ENCODE data around the gene KCNJ14. TPM values are rescaled to one million over a fixed set of nuclear protein-coding genes. Genes with fewer than 3 reads are reported as not detected.

Gene KCNJ14
- total and polyA plus RNA-seq, 2 of the 8 experiments (the other 6 are each of a cell fraction or from before 2014, with no cell fraction given), result 0.45 to 0.89 TPM

DNA sequence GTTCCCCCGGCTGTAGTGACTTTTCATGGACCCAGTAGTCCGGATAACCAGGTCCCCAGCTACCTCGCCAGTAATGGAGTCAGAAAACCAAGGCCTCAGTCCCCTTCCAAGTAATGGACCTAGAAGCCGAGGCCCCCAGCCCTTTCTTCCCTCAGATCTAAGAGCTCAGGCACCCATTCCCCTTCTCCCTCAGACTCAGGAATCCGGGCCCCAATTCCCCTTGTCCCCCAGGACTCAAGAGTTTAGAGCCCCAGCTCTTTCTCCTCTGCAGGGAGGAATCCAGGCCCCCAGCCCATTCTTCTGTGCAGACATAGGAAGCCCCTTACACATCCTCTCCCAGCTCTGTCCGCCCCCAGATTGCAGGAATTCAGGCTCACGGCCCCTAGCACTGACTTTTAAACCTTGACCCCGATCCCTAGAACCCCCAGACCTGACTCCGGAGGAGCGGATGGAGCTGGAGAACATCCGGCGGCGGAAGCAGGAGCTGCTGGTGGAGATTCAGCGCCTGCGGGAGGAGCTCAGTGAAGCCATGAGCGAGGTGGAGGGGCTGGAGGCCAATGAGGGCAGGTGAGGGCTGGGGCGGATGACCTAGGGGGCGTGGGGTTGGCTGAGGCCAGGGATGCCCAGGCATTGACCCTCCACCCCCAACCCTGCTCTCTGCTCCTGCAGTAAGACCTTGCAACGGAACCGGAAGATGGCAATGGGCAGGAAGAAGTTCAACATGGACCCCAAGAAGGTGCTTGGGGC, 14.7 kb downstream of the KCNJ14 start (continued):
- TF ChIP-seq SAP30 (IDR thresholded peaks at IDR 0.05; ENCODE audit: insufficient read depth, insufficient replicate concordance, low read length) (no peak), TCF12 (IDR thresholded peaks at IDR 0.05; ENCODE audit: low read depth, low read length) (no peak), KDM4A (IDR thresholded peaks at IDR 0.05; ENCODE audit: low read depth, low read length, severe bottlenecking) (no peak), FOSL1 (IDR thresholded peaks at IDR 0.05; ENCODE audit: insufficient read depth, low read depth, low read length) (no peak), KDM1A (IDR thresholded peaks at IDR 0.05; ENCODE audit: borderline replicate concordance, low read length) (no peak), CBX5 (IDR thresholded peaks at IDR 0.05; ENCODE audit: low read depth, low read length) (no peak), SIX5 (IDR thresholded peaks at IDR 0.05; ENCODE audit: low read depth, low read length) (no peak), EZH2 (IDR thresholded peaks at IDR 0.05; ENCODE audit: low read depth, low read length, severe bottlenecking) (no peak), BCL11A (IDR thresholded peaks at IDR 0.05; ENCODE audit: low read depth in 2 of 2, low read length in 2 of 2) (no peak), BRCA1 (IDR thresholded peaks at IDR 0.05; ENCODE audit: low read depth, low read length) (no peak), PHF8 (conservative IDR thresholded peaks at IDR 0.05; ENCODE audit: low read depth, low read length) (no peak)
- TF ChIP-seq, protein P1, sequence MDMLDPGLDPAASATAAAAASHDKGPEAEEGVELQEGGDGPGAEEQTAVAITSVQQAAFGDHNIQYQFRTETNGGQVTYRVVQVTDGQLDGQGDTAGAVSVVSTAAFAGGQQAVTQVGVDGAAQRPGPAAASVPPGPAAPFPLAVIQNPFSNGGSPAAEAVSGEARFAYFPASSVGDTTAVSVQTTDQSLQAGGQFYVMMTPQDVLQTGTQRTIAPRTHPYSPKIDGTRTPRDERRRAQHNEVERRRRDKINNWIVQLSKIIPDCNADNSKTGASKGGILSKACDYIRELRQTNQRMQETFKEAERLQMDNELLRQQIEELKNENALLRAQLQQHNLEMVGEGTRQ (IDR thresholded peaks at IDR 0.05; ENCODE audit: low read length), result no peak

All from H1 (cell line).